Lower leg skin (tissue), 3 donors: Measurements from ENCODE around the gene DNAAF1.

Experiments
- POLR2A ChIP-seq, 2 donors: fragments of 450-650 bp; IDR thresholded peaks; one replicate each; pipeline ENCODE4 v1.6.1; 2016 to 2017; ENCODE audit warnings: antibody characterized with exemption in 2 of 2, mild to moderate bottlenecking in 1 of 2, moderate library complexity in 1 of 2
- TF ChIP-seq, protein P1 (sequence below), 3 donors: fragments of 450-650 bp; IDR thresholded peaks; one replicate each; pipeline ENCODE4 v1.5.1; 2016; ENCODE audit warnings: antibody characterized with exemption in 3 of 3, mild to moderate bottlenecking in 3 of 3, moderate library complexity in 2 of 3

DNA sequence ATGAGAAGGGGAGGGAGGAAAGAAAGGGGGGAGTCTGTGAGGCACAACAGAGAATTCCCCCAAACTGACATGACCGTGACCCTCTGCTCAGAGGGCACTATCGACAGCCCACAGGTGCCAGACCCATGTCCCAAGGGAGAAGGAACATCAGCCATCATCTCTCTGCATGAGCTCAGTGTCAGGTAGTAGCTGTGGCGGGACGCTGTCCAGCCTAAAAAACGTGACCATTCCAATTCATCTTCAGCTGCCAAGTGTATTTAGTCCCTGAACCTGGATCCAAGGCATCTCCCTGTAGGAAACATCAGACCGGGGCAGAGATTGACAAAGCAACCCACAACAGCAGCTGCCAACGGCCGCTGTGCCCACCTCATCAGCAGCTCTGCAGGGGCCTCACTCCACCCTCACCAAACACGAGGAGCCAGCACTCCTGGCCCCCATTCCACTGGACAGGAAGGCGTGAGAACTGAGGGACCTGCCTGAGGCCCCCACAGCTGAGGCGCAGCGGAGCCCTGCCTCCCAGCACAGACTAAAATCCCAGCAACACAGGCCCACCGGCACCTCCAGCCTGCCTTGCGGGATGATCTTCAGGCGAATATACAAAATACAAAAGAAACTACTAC lies 33.1 kb downstream of the DNAAF1 start:
- TF ChIP-seq, protein P1, sequence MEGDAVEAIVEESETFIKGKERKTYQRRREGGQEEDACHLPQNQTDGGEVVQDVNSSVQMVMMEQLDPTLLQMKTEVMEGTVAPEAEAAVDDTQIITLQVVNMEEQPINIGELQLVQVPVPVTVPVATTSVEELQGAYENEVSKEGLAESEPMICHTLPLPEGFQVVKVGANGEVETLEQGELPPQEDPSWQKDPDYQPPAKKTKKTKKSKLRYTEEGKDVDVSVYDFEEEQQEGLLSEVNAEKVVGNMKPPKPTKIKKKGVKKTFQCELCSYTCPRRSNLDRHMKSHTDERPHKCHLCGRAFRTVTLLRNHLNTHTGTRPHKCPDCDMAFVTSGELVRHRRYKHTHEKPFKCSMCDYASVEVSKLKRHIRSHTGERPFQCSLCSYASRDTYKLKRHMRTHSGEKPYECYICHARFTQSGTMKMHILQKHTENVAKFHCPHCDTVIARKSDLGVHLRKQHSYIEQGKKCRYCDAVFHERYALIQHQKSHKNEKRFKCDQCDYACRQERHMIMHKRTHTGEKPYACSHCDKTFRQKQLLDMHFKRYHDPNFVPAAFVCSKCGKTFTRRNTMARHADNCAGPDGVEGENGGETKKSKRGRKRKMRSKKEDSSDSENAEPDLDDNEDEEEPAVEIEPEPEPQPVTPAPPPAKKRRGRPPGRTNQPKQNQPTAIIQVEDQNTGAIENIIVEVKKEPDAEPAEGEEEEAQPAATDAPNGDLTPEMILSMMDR (IDR thresholded peaks at IDR 0.05): no peak
- no peak for TF ChIP-seq POLR2A (IDR thresholded peaks at IDR 0.05)
